ENCODE results near the gene SERTAD2. TPM values are rescaled to one million over a fixed set of nuclear protein-coding genes. Genes with fewer than 3 reads are reported as not detected.

Gene SERTAD2
- total RNA-seq, 2 donors from 2014 or later, result 11.2 to 20.7 TPM

DNA sequence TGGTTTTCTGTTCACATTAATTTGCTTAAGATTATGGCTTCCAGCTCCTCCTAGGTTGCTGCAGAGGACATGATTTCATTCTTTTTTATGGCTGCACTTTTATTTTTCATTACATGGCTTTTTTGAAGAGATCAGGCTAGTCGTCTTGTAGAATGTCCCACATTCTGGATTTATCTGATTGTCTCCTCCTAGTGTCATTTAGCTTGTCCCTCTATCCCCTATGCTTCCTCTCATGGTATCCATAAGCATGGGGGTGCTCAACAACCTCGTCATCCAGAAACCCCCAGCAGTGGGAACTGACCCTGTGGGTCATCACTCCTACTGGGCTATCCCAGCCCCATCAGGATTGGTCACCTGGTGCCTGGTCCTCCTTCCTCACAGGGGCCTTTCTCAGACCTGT, 49.6 kb downstream of the SERTAD2 start:
- H3K36me3 ChIP-seq, result no peaks in the 10 kb centered on the region
- peaks cover 19% of the 10 kb centered on the region for H3K4me1 ChIP-seq
- H3K9me3 ChIP-seq, result no peaks in the 10 kb centered on the region
- no peak for DNase-seq
- TF ChIP-seq, protein P1, sequence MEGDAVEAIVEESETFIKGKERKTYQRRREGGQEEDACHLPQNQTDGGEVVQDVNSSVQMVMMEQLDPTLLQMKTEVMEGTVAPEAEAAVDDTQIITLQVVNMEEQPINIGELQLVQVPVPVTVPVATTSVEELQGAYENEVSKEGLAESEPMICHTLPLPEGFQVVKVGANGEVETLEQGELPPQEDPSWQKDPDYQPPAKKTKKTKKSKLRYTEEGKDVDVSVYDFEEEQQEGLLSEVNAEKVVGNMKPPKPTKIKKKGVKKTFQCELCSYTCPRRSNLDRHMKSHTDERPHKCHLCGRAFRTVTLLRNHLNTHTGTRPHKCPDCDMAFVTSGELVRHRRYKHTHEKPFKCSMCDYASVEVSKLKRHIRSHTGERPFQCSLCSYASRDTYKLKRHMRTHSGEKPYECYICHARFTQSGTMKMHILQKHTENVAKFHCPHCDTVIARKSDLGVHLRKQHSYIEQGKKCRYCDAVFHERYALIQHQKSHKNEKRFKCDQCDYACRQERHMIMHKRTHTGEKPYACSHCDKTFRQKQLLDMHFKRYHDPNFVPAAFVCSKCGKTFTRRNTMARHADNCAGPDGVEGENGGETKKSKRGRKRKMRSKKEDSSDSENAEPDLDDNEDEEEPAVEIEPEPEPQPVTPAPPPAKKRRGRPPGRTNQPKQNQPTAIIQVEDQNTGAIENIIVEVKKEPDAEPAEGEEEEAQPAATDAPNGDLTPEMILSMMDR (IDR thresholded peaks at IDR 0.05), result no peak
- H3K27me3 ChIP-seq, result no peaks in the 10 kb centered on the region
- H3K9ac ChIP-seq (ENCODE audit: low read depth in 2 of 2, low read length in 2 of 2), result no peak overlapping the region
- H3K27ac ChIP-seq, result no peak overlapping the region
- intact Hi-C loops (cut with DNase I), result no loop called here
- no peak overlapping the region for H3K4me3 ChIP-seq

DNA sequence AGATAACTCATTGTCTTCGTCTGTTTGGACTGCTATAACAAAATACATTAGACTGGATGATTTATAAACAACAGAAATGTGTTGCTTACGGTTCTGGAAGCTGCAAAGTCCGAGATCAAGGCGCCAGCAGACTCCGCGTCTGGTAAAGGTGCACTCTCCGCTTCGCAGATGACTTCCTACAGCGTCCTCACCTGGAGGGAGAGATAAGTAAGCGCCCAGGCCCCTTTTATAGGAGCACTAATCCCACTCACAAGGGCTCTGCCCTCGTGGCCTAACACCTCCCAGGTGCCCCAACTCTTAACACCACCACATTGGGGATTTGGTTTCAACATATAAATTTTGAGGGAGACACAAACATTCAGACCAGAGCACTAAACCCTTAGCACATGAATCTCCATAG, 51.3 kb downstream of the SERTAD2 start:
- H3K4me3 ChIP-seq, result no peak overlapping the region
- TF ChIP-seq, protein P1 (IDR thresholded peaks at IDR 0.05), result no peak
- intact Hi-C loops (cut with DNase I), result no loop called here

DNA sequence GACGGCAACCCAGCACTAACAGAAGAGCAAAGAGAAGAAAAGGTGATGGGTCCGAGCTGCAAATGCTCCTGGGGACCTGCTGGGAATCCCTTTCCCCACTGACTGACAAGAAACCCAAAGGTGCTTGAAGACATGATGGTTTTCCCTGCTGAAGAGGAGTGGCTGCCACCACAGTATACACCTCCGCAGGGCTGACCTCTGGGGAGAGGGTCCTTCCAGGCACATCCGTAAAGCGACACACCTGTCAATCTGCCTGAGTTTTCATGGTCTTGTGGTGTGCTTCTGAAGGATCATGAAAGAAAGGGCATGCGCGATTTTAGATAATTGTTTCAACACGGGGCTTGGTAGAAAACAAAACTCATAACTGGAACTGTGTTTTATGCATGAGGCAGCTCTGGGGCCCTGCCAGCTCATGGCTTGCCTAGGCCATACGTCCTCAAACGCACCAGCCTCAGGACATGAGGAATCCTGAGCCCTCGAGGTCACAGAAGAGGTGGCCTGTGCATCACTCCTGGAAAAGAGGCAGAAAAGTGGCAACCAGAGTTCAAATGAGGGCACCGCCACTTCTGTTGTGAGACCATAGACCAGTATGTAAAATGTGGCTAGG, 51.8 kb downstream of the SERTAD2 start:
- no peak overlapping the region for H3K4me3 ChIP-seq
- intact Hi-C loops (cut with DNase I), result no loop called here
- H3K27ac ChIP-seq, result no peak overlapping the region

More for the DNA sequence above, 51.3 kb downstream of the SERTAD2 start:
- Histone ChIP-seq H3K9me3 (no peaks in the 10 kb centered on the region), H3K9ac (ENCODE audit: low read depth in 2 of 2, low read length in 2 of 2) (no peak overlapping the region), H3K36me3 (no peaks in the 10 kb centered on the region), H3K27ac (no peak overlapping the region), H3K27me3 (no peaks in the 10 kb centered on the region), H3K4me1 (peaks cover 7% of the 10 kb centered on the region)
- DNase-seq, result no peak

DNA sequence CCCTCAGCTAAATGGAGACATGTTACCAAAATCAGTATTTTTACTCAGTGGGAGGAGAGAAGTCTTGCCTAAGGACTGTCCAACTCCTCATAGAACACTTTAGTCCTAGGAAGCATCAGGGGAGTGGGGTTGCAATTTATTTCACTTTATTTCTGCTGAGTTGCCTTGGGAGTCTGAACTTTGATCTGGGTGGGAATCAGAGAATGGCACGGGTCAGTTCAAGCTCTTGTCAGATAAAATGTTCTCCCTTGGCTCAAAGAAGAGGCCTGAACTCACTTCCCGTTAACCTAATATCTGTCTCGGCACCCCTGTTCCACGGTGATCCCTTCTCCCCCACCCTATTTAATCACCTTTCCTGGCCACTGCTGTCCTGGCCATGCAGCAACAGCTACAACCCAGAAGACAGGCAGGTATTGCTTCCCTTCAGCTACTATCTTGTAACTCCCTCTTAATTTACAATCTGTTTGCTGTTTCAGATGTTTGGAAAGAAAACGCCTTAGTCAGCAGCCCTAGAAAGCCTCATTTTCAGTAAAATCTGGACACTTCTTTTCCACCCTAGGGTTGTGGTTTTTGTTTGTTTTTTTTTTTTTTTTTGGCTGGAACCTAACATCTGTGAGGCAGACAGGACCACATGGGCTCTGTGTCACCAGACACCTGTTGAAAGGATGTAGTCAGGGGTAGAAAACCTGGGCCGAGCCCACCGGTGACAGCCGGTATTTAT, 52.5 kb downstream of the SERTAD2 start:
- H3K27ac ChIP-seq, result no peak overlapping the region
- peaks cover 4% of the 10 kb centered on the region for H3K4me1 ChIP-seq
- DNase-seq, result peak; percentile 62
- no peaks in the 10 kb centered on the region for H3K27me3 ChIP-seq
- H3K36me3 ChIP-seq, result no peaks in the 10 kb centered on the region
- no peaks in the 10 kb centered on the region for H3K9me3 ChIP-seq
- no peak overlapping the region for H3K4me3 ChIP-seq
- intact Hi-C loops (cut with DNase I), result no loop called here
- TF ChIP-seq, protein P1 (IDR thresholded peaks at IDR 0.05), result no peak
- H3K9ac ChIP-seq (ENCODE audit: low read depth in 2 of 2, low read length in 2 of 2), result peak overlapping the region in 1 of 2 donors; percentile 38

More for the DNA sequence above, 51.8 kb downstream of the SERTAD2 start:
- H3K4me1 ChIP-seq, result peaks cover 4% of the 10 kb centered on the region
- H3K36me3 ChIP-seq, result no peaks in the 10 kb centered on the region
- TF ChIP-seq, protein P1 (IDR thresholded peaks at IDR 0.05), result no peak
- peak overlapping the region in 1 of 2 donors; percentile 38 for H3K9ac ChIP-seq (ENCODE audit: low read depth in 2 of 2, low read length in 2 of 2)
- no peaks in the 10 kb centered on the region for H3K27me3 ChIP-seq
- DNase-seq, result no peak
- H3K9me3 ChIP-seq, result no peaks in the 10 kb centered on the region

DNA sequence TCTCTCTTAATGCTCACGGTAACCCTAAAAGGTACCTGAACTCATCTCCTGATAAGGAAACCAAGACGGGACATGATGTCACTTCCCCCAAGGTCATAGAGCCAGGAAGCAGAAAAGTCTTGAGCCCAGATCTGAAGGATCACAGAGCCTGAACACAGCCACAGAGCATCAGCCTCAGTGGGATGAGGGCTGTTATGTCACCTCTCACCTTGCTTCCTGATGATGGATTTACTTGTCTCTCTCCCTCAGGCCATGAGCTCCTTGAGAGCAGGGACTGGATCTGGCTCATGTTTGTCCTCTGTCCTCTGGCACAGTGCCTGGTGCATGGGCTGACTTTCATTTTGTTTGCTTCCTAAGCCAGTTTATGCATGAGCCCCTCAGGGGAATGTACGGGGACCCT, 54.2 kb downstream of the SERTAD2 start:
- Histone ChIP-seq H3K4me1 (peaks cover 4% of the 10 kb centered on the region), H3K27me3 (no peaks in the 10 kb centered on the region), H3K36me3 (no peaks in the 10 kb centered on the region), H3K27ac (no peak overlapping the region), H3K4me3 (no peak overlapping the region), H3K9ac (ENCODE audit: low read depth in 2 of 2, low read length in 2 of 2) (no peak overlapping the region), H3K9me3 (no peaks in the 10 kb centered on the region)
- TF ChIP-seq, protein P1 (IDR thresholded peaks at IDR 0.05), result no peak
- intact Hi-C loops (cut with DNase I), result loop anchor here (10.0 kb wide), 1 partner anchor 445 kb away; no protein-coding TSS in a partner anchor
- peak; percentile 77 for DNase-seq

All from colonic mucosa (tissue), 4 donors.